ENCODE measurements around the gene DRAM2.
"Not testable (repeated sequence)": the region's sequence is repeated elsewhere in the genome, so short reads cannot be mapped to it uniquely, and the experiment has no call there.

Gene DRAM2

DNA sequence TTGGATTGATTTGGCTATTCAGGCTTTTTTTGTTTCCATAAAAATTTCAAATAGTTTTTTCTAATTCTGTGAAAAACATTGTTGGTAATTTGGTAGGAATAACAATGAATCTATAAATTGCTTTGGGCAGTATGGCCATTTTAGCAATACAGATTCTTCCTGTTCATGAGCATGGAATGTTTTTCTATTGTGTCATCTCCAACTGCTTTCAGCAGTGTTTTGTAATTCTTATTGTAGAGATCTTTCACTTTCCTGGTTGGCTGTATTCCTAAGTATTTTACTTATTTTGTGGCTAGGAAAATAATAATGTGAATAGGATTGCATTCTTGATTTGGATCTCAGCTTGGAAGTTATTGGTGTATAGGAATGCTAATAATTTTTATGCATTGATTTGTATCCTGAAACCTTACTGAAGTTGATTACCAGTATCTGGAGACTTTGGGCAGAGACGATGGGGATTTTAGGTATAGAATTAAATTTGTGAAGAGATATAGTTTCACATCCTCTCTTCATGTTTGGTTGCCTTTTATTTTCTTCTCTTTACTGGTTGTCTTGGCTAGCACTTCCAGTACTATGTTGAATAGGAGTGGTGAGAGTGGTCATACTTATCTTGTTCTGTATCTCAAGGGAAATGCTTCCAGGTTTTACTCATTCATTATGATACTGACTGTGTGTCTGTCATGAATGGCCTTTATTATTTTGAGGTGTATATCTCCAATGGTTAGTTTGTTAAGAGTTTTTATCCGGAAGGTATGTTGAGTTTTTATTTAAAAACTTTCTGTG lies 57.3 kb downstream of the DRAM2 start:
- DNase-seq (ENCODE audit: low read depth in 1 of 2, low spot score in 1 of 2), result no peak

GRCh38 chr1:111079329-111079728 lies 60.6 kb downstream of the DRAM2 start:
- not testable (repeated sequence) for DNase-seq (ENCODE audit: low read depth in 1 of 2, low spot score in 1 of 2)

- DNase-seq (ENCODE audit: low read depth in 1 of 2, low spot score in 1 of 2), result not testable (repeated sequence)
Measured at GRCh38 chr1:111077312-111077711, 62.6 kb downstream of the DRAM2 start.
